ENCODE data around the gene GTF2IRD1. TPM values are rescaled to one million over a fixed set of nuclear protein-coding genes. Genes with fewer than 3 reads are reported as not detected.
"Not testable (repeated sequence)": the region's sequence is repeated elsewhere in the genome, so short reads cannot be mapped to it uniquely, and the experiment has no call there.

GTF2IRD1 gene
- total and polyA plus RNA-seq, 2 of the 4 experiments (the other 2 are of a cell fraction): 4.1 to 21.9 TPM

GRCh38 chr7:74527842-74528241 lies 74.1 kb downstream of the GTF2IRD1 start:
- POLR2A ChIA-PET (ENCODE audit: unreplicated experiment): no interaction called here
- in situ Hi-C loops (cut with MboI; ENCODE audit: low sequenced_read_pairs): no loop called here

GRCh38 chr7:74528773-74529172 lies 75.1 kb downstream of the GTF2IRD1 start:
- H3K9me1 ChIP-seq (ENCODE audit: insufficient read depth, low read length); H3K4ac ChIP-seq (ENCODE audit: low read depth, low read length); H3K27me3 ChIP-seq (ENCODE audit: control insufficient read depth, insufficient read depth, low read length); H3K9ac ChIP-seq (ENCODE audit: low read depth, low read length); H2BK20ac ChIP-seq (ENCODE audit: low read depth, low read length); H3K18ac ChIP-seq (ENCODE audit: low read depth, low read length); H2BK5ac ChIP-seq (ENCODE audit: low read depth, low read length, poor library complexity, severe bottlenecking); H3K23ac ChIP-seq (ENCODE audit: low read depth, low read length); H3K56ac ChIP-seq (ENCODE audit: extremely low read depth, insufficient read depth, low read length); H2BK120ac ChIP-seq (ENCODE audit: low read depth, low read length); BruUV-seq (replicated peaks); H4K20me1 ChIP-seq (ENCODE audit: insufficient read depth, low read length); H3K27ac ChIP-seq (ENCODE audit: insufficient read depth, low read length); H4K8ac ChIP-seq (ENCODE audit: low read depth in 2 of 2, low read length in 2 of 2); ATAC-seq (ENCODE audit: low read depth); H3K14ac ChIP-seq (replicated peaks; ENCODE audit: low read depth, low read length); in situ Hi-C loops (cut with MboI; ENCODE audit: low sequenced_read_pairs); H3K4me2 ChIP-seq (ENCODE audit: low read depth, low read length); H4K5ac ChIP-seq (ENCODE audit: low read depth, low read length); POLR2A ChIA-PET (ENCODE audit: unreplicated experiment); H2BK15ac ChIP-seq (ENCODE audit: low read depth, low read length); H4K91ac ChIP-seq (ENCODE audit: insufficient read depth, low read depth, low read length); intact Hi-C loops (cut with micrococcal nuclease); CTCF ChIA-PET; H2AK9ac ChIP-seq (replicated peaks; ENCODE audit: low read depth, low read length, poor library complexity); H2AK5ac ChIP-seq (ENCODE audit: low read depth, low read length); H3K9me3 ChIP-seq (ENCODE audit: control insufficient read depth, insufficient read depth, low read length); H2AFZ ChIP-seq (replicated peaks; ENCODE audit: low read length, poor library complexity); DNase-seq; H3K4me3 ChIP-seq (ENCODE audit: insufficient read depth, low read depth, low read length); H3K79me1 ChIP-seq (ENCODE audit: low read depth in 1 of 2, low read length in 2 of 2); H3K4me1 ChIP-seq (ENCODE audit: control insufficient read depth, insufficient read depth, low read length); dilution Hi-C loops (cut with HindIII; ENCODE audit: low sequenced_read_pairs, unreplicated experiment): not testable (repeated sequence)
- WGBS, 2 experiments (ENCODE audit: extremely low coverage in 2 of 2, insufficient read length in 1 of 2): 96% methylated on average over 6 of the region's 7 CpGs; no CpG with 5 or more reads in 1 of the 2 experiments
- H3K36me3 ChIP-seq (ENCODE audit: control insufficient read depth, insufficient read depth, low read length): peaks cover 57% of the 10 kb centered on the region

More at GRCh38 chr7:74527842-74528241, 74.1 kb downstream of the GTF2IRD1 start:
- Histone ChIP-seq H3K4ac (ENCODE audit: low read depth, low read length) (no peak overlapping the region), H2BK120ac (ENCODE audit: low read depth, low read length) (no peak overlapping the region), H3K9me3 (ENCODE audit: control insufficient read depth, insufficient read depth, low read length) (no peaks in the 10 kb centered on the region), H4K20me1 (ENCODE audit: insufficient read depth, low read length) (no peaks in the 10 kb centered on the region), H3K4me3 (ENCODE audit: insufficient read depth, low read depth, low read length) (no peak overlapping the region), H4K5ac (ENCODE audit: low read depth, low read length) (no peak overlapping the region), H2AK9ac (replicated peaks; ENCODE audit: low read depth, low read length, poor library complexity) (no peak overlapping the region), H2BK20ac (ENCODE audit: low read depth, low read length) (no peak overlapping the region), H3K9ac (ENCODE audit: low read depth, low read length) (no peak overlapping the region), H2AFZ (replicated peaks; ENCODE audit: low read length, poor library complexity) (no peak overlapping the region), H3K4me1 (ENCODE audit: control insufficient read depth, insufficient read depth, low read length) (no peaks in the 10 kb centered on the region), H3K18ac (ENCODE audit: low read depth, low read length) (no peak overlapping the region), H3K27me3 (ENCODE audit: control insufficient read depth, insufficient read depth, low read length) (no peaks in the 10 kb centered on the region), H4K8ac (ENCODE audit: low read depth in 2 of 2, low read length in 2 of 2) (no peak overlapping the region), H2BK15ac (ENCODE audit: low read depth, low read length) (no peak overlapping the region), H3K4me2 (ENCODE audit: low read depth, low read length) (no peak overlapping the region), H3K79me1 (ENCODE audit: low read depth in 1 of 2, low read length in 2 of 2) (no peaks in the 10 kb centered on the region; a peak in 1 of 4 replicates), H3K23ac (ENCODE audit: low read depth, low read length) (no peak overlapping the region), H2AK5ac (ENCODE audit: low read depth, low read length) (no peak overlapping the region), H2BK5ac (ENCODE audit: low read depth, low read length, poor library complexity, severe bottlenecking) (no peak overlapping the region), H3K36me3 (ENCODE audit: control insufficient read depth, insufficient read depth, low read length) (peaks cover 55% of the 10 kb centered on the region), H3K9me1 (ENCODE audit: insufficient read depth, low read length) (peaks cover 3% of the 10 kb centered on the region; the same call in 1 of the 2 replicates), H4K91ac (ENCODE audit: insufficient read depth, low read depth, low read length) (no peak overlapping the region), H3K56ac (ENCODE audit: extremely low read depth, insufficient read depth, low read length) (no peak overlapping the region), H3K14ac (replicated peaks; ENCODE audit: low read depth, low read length) (no peak overlapping the region), H3K27ac (ENCODE audit: insufficient read depth, low read length) (no peak overlapping the region)
- intact Hi-C loops (cut with micrococcal nuclease): no loop called here
- DNase-seq (no peak), ATAC-seq (ENCODE audit: low read depth) (no peak)
- CTCF ChIA-PET: no interaction called here
- no TSS peak for BruUV-seq (replicated peaks)
- dilution Hi-C loops (cut with HindIII; ENCODE audit: low sequenced_read_pairs, unreplicated experiment): no loop called here
- 75% methylated on average over 2 of the region's 7 CpGs; no CpG with 5 or more reads in 1 of the 2 experiments for WGBS, 2 experiments (ENCODE audit: extremely low coverage in 2 of 2, insufficient read length in 1 of 2)
- TF ChIP-seq RFX5 (IDR thresholded peaks at IDR 0.05; ENCODE audit: low read depth, low read length): no peak

All from IMR-90 (cell line).